Sigmoid colon (tissue), 7 donors: ENCODE measurements around the gene HIVEP2. TPM values are rescaled to one million over a fixed set of nuclear protein-coding genes. Genes with fewer than 3 reads are reported as not detected.

ENCODE experiments used
- DNase-seq: peaks from one replicate; pipeline ENCODE4 v3.0.0-alpha.2; 2019
- H3K27ac ChIP-seq, 4 donors: fragments of 200-600 bp; sonication (generic); one replicate each; pipeline ENCODE4 v1.5.1; 2016 to 2019; ENCODE audit warnings: mild to moderate bottlenecking in 1 of 4
- H3K27me3 ChIP-seq, 3 donors: fragments of 200-600 bp; sonication (generic); one replicate each; pipeline ENCODE4 v1.5.1; 2019; ENCODE audit warnings: mild to moderate bottlenecking in 1 of 3
- H3K36me3 ChIP-seq, 4 donors: fragments of 200-600 bp; sonication (generic); one replicate each; pipeline ENCODE4 v1.5.1; 2016 to 2019
- H3K4me1 ChIP-seq, 4 donors: fragments of 200-600 bp; sonication (generic); one replicate each; pipeline ENCODE4 v1.5.1; 2017 to 2019
- H3K4me3 ChIP-seq, 4 donors: fragments of 200-600 bp; sonication (generic); one replicate each; pipeline ENCODE4 v1.5.1; 2017 to 2019; ENCODE audit warnings: mild to moderate bottlenecking in 2 of 4, moderate library complexity in 1 of 4
- H3K9me3 ChIP-seq, 4 donors: fragments of 200-600 bp in 3 of 4; sonication (generic) in 3 of 4; one replicate each; pipeline versions ENCODE4 v1.5.1 to v1.6.1; 2013 to 2019
- EP300 ChIP-seq, 4 donors: sonication (generic); formaldehyde crosslinking; IDR thresholded peaks; one replicate each; pipeline ENCODE4 v1.6.1; 2017; ENCODE audit warnings: antibody characterized with exemption in 4 of 4
- POLR2A ChIP-seq, 2 donors: fragments of 450-650 bp; IDR thresholded peaks; one replicate each; pipeline ENCODE4 v1.6.1; 2016; ENCODE audit warnings: antibody characterized with exemption in 2 of 2, mild to moderate bottlenecking in 2 of 2, moderate library complexity in 2 of 2
- POLR2AphosphoS5 ChIP-seq, 4 donors: sonication (generic); formaldehyde crosslinking; IDR thresholded peaks; one replicate each; pipeline ENCODE4 v1.6.1; 2017; ENCODE audit warnings: antibody characterized with exemption in 4 of 4
- WGBS, 2 donors: extraction: QIAGEN DNeasy Blood & Tissue Kit; methylation state at CpG; one replicate each; pipeline ENCODE4 v1.1.7; 2013; 5-methylcytosine and 5-hydroxymethylcytosine counted together
- intact Hi-C: fragments of 100-400 bp; cut with DNase I; formaldehyde crosslinking; loops from one replicate; pipeline ENCODE4 v1.15.1; 2023
- polyA plus RNA-seq, 3 donors: library from polyadenylated mRNA; stranded (reverse); fragments of 200-250 nt; gene quantifications; one replicate each; pipeline ENCODE4 v1.2.3, GENCODE V29; 2013
- total RNA-seq, 4 donors: library from RNA; depleted of rRNA; stranded (reverse); fragments of >200 nt; gene quantifications; one replicate each; pipeline ENCODE4 v1.1.0, GENCODE V29; 2016
- TF ChIP-seq, protein P1 (sequence below), 4 experiments: fragments of 450-650 bp in 3 of 4; fragments of 200-600 bp in 1 of 4; IDR thresholded peaks; one replicate each; pipeline ENCODE4 v1.5.1; 2016 to 2019; ENCODE audit warnings: antibody characterized with exemption in 4 of 4, mild to moderate bottlenecking in 3 of 4, moderate library complexity in 2 of 4
- donor health status: healthy with polysubstance abuse.
- donor health status: Bipolar disorder and iron deficiency.
- donor health status: healthy.

HIVEP2 gene
- total and polyA plus RNA-seq, 7 donors, result 1.8 to 21.7 (median 11.5) TPM

DNA sequence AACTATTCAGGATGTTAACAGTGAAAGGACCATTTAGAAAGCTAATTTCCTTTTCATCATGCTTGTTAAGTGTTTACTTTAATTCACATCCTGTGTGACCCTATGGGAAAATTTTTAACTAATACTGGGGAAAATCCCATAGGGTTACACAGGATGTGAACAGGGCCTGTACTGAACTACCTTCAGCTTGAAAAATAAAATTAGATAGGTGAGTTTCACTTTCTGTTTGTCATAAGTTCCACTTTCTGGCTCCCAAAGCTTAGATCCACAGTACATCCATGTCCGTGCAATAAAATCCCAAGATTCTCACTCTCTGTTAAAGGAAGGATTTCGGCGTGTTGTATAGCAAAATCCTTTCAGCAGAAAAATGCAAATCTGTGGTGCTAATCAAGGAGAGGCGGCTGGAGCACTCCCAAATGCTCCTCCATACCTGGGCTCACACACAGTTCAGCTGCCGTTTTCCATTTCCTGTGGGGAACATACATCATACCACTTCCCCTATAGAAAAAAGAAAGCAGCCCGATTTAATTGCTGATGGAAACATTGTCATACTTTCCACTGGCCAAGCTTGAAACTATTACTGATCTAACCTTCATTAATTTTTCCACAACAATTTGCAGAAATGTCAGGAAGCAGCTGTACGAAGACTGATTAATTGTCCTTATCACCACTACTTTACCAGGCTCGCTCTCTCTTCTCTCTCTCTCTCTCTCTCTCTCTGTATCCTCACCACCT lies 125.2 kb downstream of the HIVEP2 start:
- Histone ChIP-seq H3K27ac (peak overlapping the region; percentile 48 to 65 (median 56)), H3K4me3 (peak overlapping the region in 3 of 4 donors; percentile 25 to 46 (median 41)), H3K36me3 (no peaks in the 10 kb centered on the region), H3K27me3 (no peaks in the 10 kb centered on the region), H3K4me1 (peaks cover 0 to 47% (median 41%) of the 10 kb centered on the region in 4 donors), H3K9me3 (no peaks in the 10 kb centered on the region)
- intact Hi-C loops, result no loop called here
- WGBS, 2 donors, result 34 to 56% methylated on average over 8 of the region's 8 CpGs
- no peak for DNase-seq
- TF ChIP-seq POLR2A (IDR thresholded peaks at IDR 0.05), result no peak
- peak in 1 of 4 donors; percentile 43 for TF ChIP-seq EP300 (IDR thresholded peaks at IDR 0.05)
- peak in 1 of 4 donors; percentile 26 for TF ChIP-seq POLR2AphosphoS5 (IDR thresholded peaks at IDR 0.05)

GRCh38 chr6:142816486-142816885 lies 128.5 kb downstream of the HIVEP2 start:
- Histone ChIP-seq H3K27me3 (no peaks in the 10 kb centered on the region), H3K4me1 (peaks cover 0 to 33% (median 22%) of the 10 kb centered on the region in 4 donors), H3K4me3 (no peak overlapping the region), H3K27ac (no peak overlapping the region), H3K9me3 (no peaks in the 10 kb centered on the region), H3K36me3 (no peaks in the 10 kb centered on the region)
- TF ChIP-seq EP300 (IDR thresholded peaks at IDR 0.05) (no peak), POLR2AphosphoS5 (IDR thresholded peaks at IDR 0.05) (no peak), POLR2A (IDR thresholded peaks at IDR 0.05) (no peak)
- TF ChIP-seq, protein P1, sequence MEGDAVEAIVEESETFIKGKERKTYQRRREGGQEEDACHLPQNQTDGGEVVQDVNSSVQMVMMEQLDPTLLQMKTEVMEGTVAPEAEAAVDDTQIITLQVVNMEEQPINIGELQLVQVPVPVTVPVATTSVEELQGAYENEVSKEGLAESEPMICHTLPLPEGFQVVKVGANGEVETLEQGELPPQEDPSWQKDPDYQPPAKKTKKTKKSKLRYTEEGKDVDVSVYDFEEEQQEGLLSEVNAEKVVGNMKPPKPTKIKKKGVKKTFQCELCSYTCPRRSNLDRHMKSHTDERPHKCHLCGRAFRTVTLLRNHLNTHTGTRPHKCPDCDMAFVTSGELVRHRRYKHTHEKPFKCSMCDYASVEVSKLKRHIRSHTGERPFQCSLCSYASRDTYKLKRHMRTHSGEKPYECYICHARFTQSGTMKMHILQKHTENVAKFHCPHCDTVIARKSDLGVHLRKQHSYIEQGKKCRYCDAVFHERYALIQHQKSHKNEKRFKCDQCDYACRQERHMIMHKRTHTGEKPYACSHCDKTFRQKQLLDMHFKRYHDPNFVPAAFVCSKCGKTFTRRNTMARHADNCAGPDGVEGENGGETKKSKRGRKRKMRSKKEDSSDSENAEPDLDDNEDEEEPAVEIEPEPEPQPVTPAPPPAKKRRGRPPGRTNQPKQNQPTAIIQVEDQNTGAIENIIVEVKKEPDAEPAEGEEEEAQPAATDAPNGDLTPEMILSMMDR (IDR thresholded peaks at IDR 0.05), result no peak
- intact Hi-C loops, result no loop called here
- no peak for DNase-seq
- WGBS, 2 donors, result 95 to 96% methylated on average over 4 of the region's 4 CpGs

- Histone ChIP-seq H3K36me3 (no peaks in the 10 kb centered on the region), H3K27me3 (no peaks in the 10 kb centered on the region), H3K9me3 (no peaks in the 10 kb centered on the region), H3K4me3 (no peak overlapping the region), H3K4me1 (peaks cover 0 to 29% (median 18%) of the 10 kb centered on the region in 4 donors), H3K27ac (no peak overlapping the region)
- intact Hi-C loops, result no loop called here
- DNase-seq, result no peak
- 62 to 82% methylated on average over 2 of the region's 2 CpGs for WGBS, 2 donors
- TF ChIP-seq EP300 (IDR thresholded peaks at IDR 0.05) (no peak), POLR2AphosphoS5 (IDR thresholded peaks at IDR 0.05) (no peak)
- TF ChIP-seq, protein P1 (IDR thresholded peaks at IDR 0.05), result no peak
Measured at GRCh38 chr6:142816031-142816430, 128.9 kb downstream of the HIVEP2 start.

- no peak for TF ChIP-seq EP300 (IDR thresholded peaks at IDR 0.05)
- TF ChIP-seq POLR2AphosphoS5 (IDR thresholded peaks at IDR 0.05), result no peak
- TF ChIP-seq, protein P1 (IDR thresholded peaks at IDR 0.05), result no peak
- Histone ChIP-seq H3K9me3 (no peaks in the 10 kb centered on the region), H3K36me3 (no peaks in the 10 kb centered on the region), H3K4me1 (peaks cover 0 to 6% (median 2%) of the 10 kb centered on the region in 4 donors), H3K27me3 (no peaks in the 10 kb centered on the region), H3K4me3 (no peak overlapping the region), H3K27ac (no peak overlapping the region)
- no peak for DNase-seq
- WGBS, 2 donors, result 92 to 94% methylated on average over 6 of the region's 6 CpGs
- intact Hi-C loops, result no loop called here
Measured at GRCh38 chr6:142811923-142812322, 133.1 kb downstream of the HIVEP2 start.

- Histone ChIP-seq H3K4me1 (peaks cover 0 to 2% (median under 1%) of the 10 kb centered on the region in 4 donors), H3K4me3 (no peak overlapping the region), H3K27me3 (no peaks in the 10 kb centered on the region), H3K9me3 (no peaks in the 10 kb centered on the region), H3K36me3 (no peaks in the 10 kb centered on the region), H3K27ac (no peak overlapping the region)
- WGBS, 2 donors, result 73 to 81% methylated on average over 6 of the region's 6 CpGs
- intact Hi-C loops, result no loop called here
- TF ChIP-seq, protein P1 (IDR thresholded peaks at IDR 0.05), result no peak
- TF ChIP-seq POLR2AphosphoS5 (IDR thresholded peaks at IDR 0.05) (no peak), EP300 (IDR thresholded peaks at IDR 0.05) (no peak), POLR2A (IDR thresholded peaks at IDR 0.05) (no peak)
- DNase-seq, result no peak
Measured at GRCh38 chr6:142810952-142811514, 133.9 kb downstream of the HIVEP2 start.
